ENCODE measurements around the gene RAP1GAP2. TPM values are rescaled to one million over a fixed set of nuclear protein-coding genes. Genes with fewer than 3 reads are reported as not detected.

RAP1GAP2 gene
- total RNA-seq, 1 donor from 2014 or later: 8.6 TPM

GRCh38 chr17:3007651-3008121 is 211.4 kb downstream of the RAP1GAP2 start:
- Histone ChIP-seq H3K9ac (ENCODE audit: low read length) (no peak overlapping the region), H3K36me3 (ENCODE audit: insufficient read depth, low read length) (no peaks in the 10 kb centered on the region), H3K4me1 (ENCODE audit: insufficient read depth, low read length) (peaks cover 11% of the 10 kb centered on the region), H3K9me3 (ENCODE audit: insufficient read depth, low read depth, low read length) (no peaks in the 10 kb centered on the region), H2AFZ (ENCODE audit: low read depth, low read length) (no peak overlapping the region), H3K4me2 (ENCODE audit: low read length) (no peak overlapping the region), H3K27me3 (ENCODE audit: insufficient read depth, low read length) (no peaks in the 10 kb centered on the region), H3K79me2 (ENCODE audit: insufficient read depth, low read length) (no peaks in the 10 kb centered on the region), H3K27ac (ENCODE audit: low read depth, low read length) (no peak overlapping the region), H4K20me1 (ENCODE audit: insufficient read depth, low read length) (no peaks in the 10 kb centered on the region), H3K4me3 (ENCODE audit: insufficient read depth, low read depth, low read length) (no peak overlapping the region)
- no peak overlapping the region for H3K4me3 Mint-ChIP-seq (ENCODE audit: unreplicated experiment)
- no peak overlapping the region for H3K27ac Mint-ChIP-seq (ENCODE audit: unreplicated experiment)
- TF ChIP-seq CTCF (IDR thresholded peaks at IDR 0.05; ENCODE audit: insufficient read depth, low read depth, low read length) (no peak), EZH2 (IDR thresholded peaks at IDR 0.05; ENCODE audit: insufficient read depth, low read length) (no peak)
- H3K9me3 Mint-ChIP-seq (ENCODE audit: unreplicated experiment): peaks cover 2% of the 10 kb centered on the region
- peaks cover 5% of the 10 kb centered on the region for H3K36me3 Mint-ChIP-seq (ENCODE audit: low read depth, unreplicated experiment)
- no peak for DNase-seq (ENCODE audit: low read depth)
- peaks cover 9% of the 10 kb centered on the region for H3K4me1 Mint-ChIP-seq (ENCODE audit: low read depth, unreplicated experiment)
- no peak for FAIRE-seq
- peaks cover 11% of the 10 kb centered on the region for H3K27me3 Mint-ChIP-seq (ENCODE audit: low read depth, unreplicated experiment)

GRCh38 chr17:3008336-3009288 is 212.4 kb downstream of the RAP1GAP2 start:
- no peak for DNase-seq (ENCODE audit: low read depth)
- Mint-ChIP-seq H3K9me3 (ENCODE audit: unreplicated experiment) (peaks cover 2% of the 10 kb centered on the region), H3K36me3 (ENCODE audit: low read depth, unreplicated experiment) (peaks cover 6% of the 10 kb centered on the region), H3K27me3 (ENCODE audit: low read depth, unreplicated experiment) (peaks cover 11% of the 10 kb centered on the region), H3K4me1 (ENCODE audit: low read depth, unreplicated experiment) (peaks cover 5% of the 10 kb centered on the region), H3K4me3 (ENCODE audit: unreplicated experiment) (no peak overlapping the region), H3K27ac (ENCODE audit: unreplicated experiment) (no peak overlapping the region)
- Histone ChIP-seq H3K4me3 (ENCODE audit: insufficient read depth, low read depth, low read length) (no peak overlapping the region), H3K36me3 (ENCODE audit: insufficient read depth, low read length) (no peaks in the 10 kb centered on the region), H3K27ac (ENCODE audit: low read depth, low read length) (no peak overlapping the region), H3K4me2 (ENCODE audit: low read length) (no peak overlapping the region), H3K27me3 (ENCODE audit: insufficient read depth, low read length) (no peaks in the 10 kb centered on the region), H3K9ac (ENCODE audit: low read length) (no peak overlapping the region), H3K9me3 (ENCODE audit: insufficient read depth, low read depth, low read length) (no peaks in the 10 kb centered on the region), H3K79me2 (ENCODE audit: insufficient read depth, low read length) (no peaks in the 10 kb centered on the region), H4K20me1 (ENCODE audit: insufficient read depth, low read length) (no peaks in the 10 kb centered on the region), H2AFZ (ENCODE audit: low read depth, low read length) (no peak overlapping the region), H3K4me1 (ENCODE audit: insufficient read depth, low read length) (peaks cover 11% of the 10 kb centered on the region)
- FAIRE-seq: no peak
- TF ChIP-seq EZH2 (IDR thresholded peaks at IDR 0.05; ENCODE audit: insufficient read depth, low read length) (no peak), CTCF (IDR thresholded peaks at IDR 0.05; ENCODE audit: insufficient read depth, low read depth, low read length) (no peak)
